Panc1 (cell line): ENCODE data around the gene ZBTB45. TPM values are rescaled to one million over a fixed set of nuclear protein-coding genes. Genes with fewer than 3 reads are reported as not detected.

Source experiments
- ATAC-seq: fragments of 200-7000 bp; cut with Tn5 transposase; 2 replicates; pipeline ENCODE4 v1.9.1; 2020; ENCODE audit warnings: mild to moderate bottlenecking, moderate library complexity
- Bru-seq: library from RNA; stranded (reverse); fragments of 400-500 nt; gene quantifications from one replicate; lab custom pipeline; 2021; lab: Mats Ljungman, UMichigan
- BruChase-seq, 2 experiments: library from RNA; stranded (reverse); fragments of 400-500 nt; gene quantifications; one replicate each; lab custom pipeline; 2021; lab: Mats Ljungman, UMichigan
- BruUV-seq: library from RNA; stranded (reverse); fragments of 400-500 nt; replicated peaks from 2 replicates; lab custom pipeline; 2021; lab: Mats Ljungman, UMichigan
- CTCF ChIA-PET: fragments of 300-600 bp; sonication (Branson Sonifier 250); formaldehyde crosslinking; loops from one replicate; lab custom pipeline; 2022; ENCODE audit warnings: antibody characterized with exemption; lab: Charles Lee
- POLR2A ChIA-PET: fragments of 300-600 bp; sonication (Branson Sonifier 250); formaldehyde crosslinking; loops from one replicate; lab custom pipeline; 2022; ENCODE audit warnings: antibody characterized with exemption; lab: Charles Lee
- DNase-seq: peaks from one replicate; pipeline ENCODE4 v3.0.0-alpha.2; 2010; ENCODE audit warnings: low read depth, low spot score
- H3K27ac ChIP-seq: 2 replicates; pipeline ENCODE4 v1.5.1; 2011; ENCODE audit warnings: mild to moderate bottlenecking, low read length, inconsistent platforms
- H3K27me3 ChIP-seq: fragments of 200-500 bp; sonication (Bioruptor generic); 2 replicates; pipeline ENCODE4 v1.6.0; 2014; ENCODE audit warnings: low read length, inconsistent platforms; ENCODE audit not compliant: control insufficient read depth, insufficient read depth
- H3K36me3 ChIP-seq: fragments of 200-500 bp; sonication (Bioruptor generic); 2 replicates; pipeline ENCODE4 v1.5.1; 2014; ENCODE audit warnings: inconsistent platforms, mild to moderate bottlenecking, low read length, moderate library complexity; ENCODE audit not compliant: control insufficient read depth, insufficient read depth
- H3K4me1 ChIP-seq: 2 replicates; pipeline ENCODE4 v1.5.1; 2011; ENCODE audit warnings: inconsistent platforms, mild to moderate bottlenecking, low read length, moderate library complexity; ENCODE audit not compliant: control insufficient read depth, insufficient read depth
- H3K4me3 ChIP-seq, 2 experiments: 2 replicates each; pipeline ENCODE4 v1.5.1; 2011 to 2012; ENCODE audit warnings: low read depth in 2 of 2, low read length in 2 of 2, mild to moderate bottlenecking in 2 of 2, inconsistent platforms in 1 of 2, moderate library complexity in 1 of 2
- H3K9me3 ChIP-seq: fragments of 200-500 bp; sonication (Bioruptor generic); 2 replicates; pipeline ENCODE4 v1.5.1; 2014; ENCODE audit warnings: low read depth, mild to moderate bottlenecking, inconsistent platforms, low read length, moderate library complexity; ENCODE audit not compliant: control insufficient read depth, insufficient read depth
- POLR2AphosphoS5 ChIP-seq: IDR thresholded peaks from 2 replicates; pipeline ENCODE4 v1.6.1; 2012; ENCODE audit warnings: mild to moderate bottlenecking, low read depth, low read length, moderate library complexity
- SIN3A ChIP-seq: IDR thresholded peaks from 2 replicates; pipeline ENCODE4 v1.6.1; 2012; ENCODE audit warnings: low read depth, mild to moderate bottlenecking, low read length, moderate library complexity, borderline replicate concordance; ENCODE audit not compliant: insufficient read depth
- TCF7L2 ChIP-seq: IDR thresholded peaks from 2 replicates; pipeline ENCODE4 v1.6.1; 2011; ENCODE audit warnings: mild to moderate bottlenecking, low read depth, low read length, inconsistent platforms
- in situ Hi-C: cut with HindIII; loops from 2 replicates; pipeline ENCODE4 v1.10.0; 2016; ENCODE audit warnings: low sequenced_read_pairs, low pct_unique_long_range_greater_than_20kb
- intact Hi-C: fragments of 100-400 bp; cut with micrococcal nuclease; formaldehyde crosslinking; loops from one replicate; pipeline ENCODE4 v1.10.0; 2022; ENCODE audit not compliant: unreplicated experiment
- long read RNA-seq: library from polyadenylated mRNA; unstranded; transcript quantifications from one replicate; pipeline ENCODE4 v2.0.0, GENCODE V29; 2021; ENCODE audit not compliant: unreplicated experiment
- polyA plus RNA-seq: library from polyadenylated mRNA; unstranded; fragments of >200 nt; gene quantifications from one replicate; pipeline ENCODE4 v1.2.1, GENCODE V29; 2012; ENCODE audit warnings: missing spikeins; ENCODE audit not compliant: insufficient read length
- total RNA-seq: library from RNA; stranded (reverse); gene quantifications from one replicate; pipeline ENCODE4 v1.2.1, GENCODE V29; 2021; ENCODE audit not compliant: unreplicated experiment
- TF ChIP-seq, protein P1 (sequence below): fragments of 450-650 bp; IDR thresholded peaks from 2 replicates; pipeline ENCODE4 v1.5.1; 2017; ENCODE audit warnings: mild to moderate bottlenecking
- TF ChIP-seq, protein P2 (sequence below), 2 experiments: IDR thresholded peaks; 2 replicates each; pipeline ENCODE4 v1.6.1; 2011 to 2012; ENCODE audit warnings: low read depth in 2 of 2, control low read depth in 1 of 2, low read length in 1 of 2, mild to moderate bottlenecking in 1 of 2, moderate library complexity in 1 of 2; ENCODE audit not compliant: insufficient read depth in 1 of 2

The ZBTB45 gene
- 24.7 TPM for total RNA-seq
- 33.6 TPM for polyA plus RNA-seq
- Bru-seq, nascent RNA, result percentile 76 among the genes with signal in this experiment
- percentile 87 among the genes with signal in this experiment for BruChase-seq, experiment 1, labeled RNA remaining after a 2-hour chase
- BruChase-seq, experiment 2, labeled RNA remaining after a 6-hour chase, result percentile 72 among the genes with signal in this experiment
- long read RNA-seq, partial matches to known transcripts, result 14 of 15 reads
- long read RNA-seq, other reads (novel, unspliced or antisense), result 0 of 15 reads

DNA sequence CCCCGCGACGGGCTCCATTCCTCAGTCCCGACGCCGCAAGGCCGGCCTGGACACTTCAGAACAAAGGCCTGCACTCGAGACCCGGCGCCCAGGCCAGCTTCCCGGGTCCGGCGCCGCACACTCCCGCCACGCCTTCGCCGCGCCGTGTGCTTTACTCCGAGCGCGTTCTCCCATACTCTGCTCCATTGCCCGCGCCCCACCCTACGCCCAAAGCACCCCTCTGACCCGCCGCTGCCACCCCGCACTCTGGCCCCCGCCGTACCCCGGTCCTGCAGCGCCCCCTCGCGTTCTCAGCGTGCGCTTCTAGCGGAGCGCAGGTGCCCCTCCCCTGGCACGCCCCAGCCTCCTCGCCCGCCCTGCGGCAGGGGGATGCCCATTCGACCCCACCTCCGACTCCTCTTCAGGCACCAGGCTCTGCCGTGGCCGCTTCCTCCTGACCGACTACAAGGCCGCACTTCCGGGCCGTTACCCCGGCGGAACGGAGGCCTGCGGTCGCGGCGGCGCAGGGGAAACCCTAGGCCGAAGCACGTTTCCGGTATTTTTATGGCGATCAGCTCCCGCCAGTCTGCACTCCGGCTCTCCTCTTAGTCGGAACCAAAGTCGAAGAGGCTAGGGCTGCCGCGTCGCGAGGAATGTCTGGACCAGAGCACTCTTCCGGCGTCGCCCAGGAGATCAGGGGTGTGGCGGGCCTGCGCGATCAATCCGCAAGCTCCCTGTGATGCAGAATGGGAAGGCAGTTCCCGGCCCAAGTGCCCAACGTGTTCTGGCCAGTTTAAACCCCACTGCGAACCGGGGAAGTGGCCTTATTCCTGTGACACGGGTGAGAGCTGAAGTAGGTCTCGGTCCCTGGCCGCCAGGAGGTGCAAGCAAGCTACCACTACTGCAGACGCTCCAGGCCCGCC, at the start of gene ZBTB45:
Gene ZBTB45 (minus strand): TSS at position 456 of the 902 bp plus-strand sequence. CDS start 2,137 bp downstream, outside the sequence.
- TSS peak; percentile 95 for BruUV-seq
- ATAC-seq (peak; percentile 89), DNase-seq (peak; percentile 95)
- in situ Hi-C loops, result no loop called here
- Histone ChIP-seq H3K4me3 (peak within 1 kb of the TSS; percentile 72 to 98), H3K27ac (peak within 1 kb of the TSS; percentile 99), H3K27me3 (no peaks in the 10 kb centered on the region), H3K9me3 (no peaks in the 10 kb centered on the region), H3K4me1 (peaks cover 30% of the 10 kb centered on the region), H3K36me3 (peaks cover 2% of the 10 kb centered on the region; the same call in 1 of the 2 replicates)
- ChIA-PET POLR2A (interaction anchor here (0.5 to 1.6 kb wide), 4 partner anchors 9 to 157 kb away, joined by 3 to 7 read pairs (median 4); partner anchors contain the start of gene TRIM28), CTCF (interaction anchor here (0.5 to 3.0 kb wide), 7 partner anchors 14 to 172 kb away, joined by 3 to 11 read pairs (median 7); partner anchors contain the start of genes CHMP2A and TRIM28)
- TF ChIP-seq SIN3A, result peak; percentile 93; the same call in 1 of the 2 replicates
- peak; percentile 94 for TF ChIP-seq POLR2AphosphoS5
- TF ChIP-seq, protein P1, sequence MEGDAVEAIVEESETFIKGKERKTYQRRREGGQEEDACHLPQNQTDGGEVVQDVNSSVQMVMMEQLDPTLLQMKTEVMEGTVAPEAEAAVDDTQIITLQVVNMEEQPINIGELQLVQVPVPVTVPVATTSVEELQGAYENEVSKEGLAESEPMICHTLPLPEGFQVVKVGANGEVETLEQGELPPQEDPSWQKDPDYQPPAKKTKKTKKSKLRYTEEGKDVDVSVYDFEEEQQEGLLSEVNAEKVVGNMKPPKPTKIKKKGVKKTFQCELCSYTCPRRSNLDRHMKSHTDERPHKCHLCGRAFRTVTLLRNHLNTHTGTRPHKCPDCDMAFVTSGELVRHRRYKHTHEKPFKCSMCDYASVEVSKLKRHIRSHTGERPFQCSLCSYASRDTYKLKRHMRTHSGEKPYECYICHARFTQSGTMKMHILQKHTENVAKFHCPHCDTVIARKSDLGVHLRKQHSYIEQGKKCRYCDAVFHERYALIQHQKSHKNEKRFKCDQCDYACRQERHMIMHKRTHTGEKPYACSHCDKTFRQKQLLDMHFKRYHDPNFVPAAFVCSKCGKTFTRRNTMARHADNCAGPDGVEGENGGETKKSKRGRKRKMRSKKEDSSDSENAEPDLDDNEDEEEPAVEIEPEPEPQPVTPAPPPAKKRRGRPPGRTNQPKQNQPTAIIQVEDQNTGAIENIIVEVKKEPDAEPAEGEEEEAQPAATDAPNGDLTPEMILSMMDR, result peak; percentile 95
- TF ChIP-seq, protein P2, sequence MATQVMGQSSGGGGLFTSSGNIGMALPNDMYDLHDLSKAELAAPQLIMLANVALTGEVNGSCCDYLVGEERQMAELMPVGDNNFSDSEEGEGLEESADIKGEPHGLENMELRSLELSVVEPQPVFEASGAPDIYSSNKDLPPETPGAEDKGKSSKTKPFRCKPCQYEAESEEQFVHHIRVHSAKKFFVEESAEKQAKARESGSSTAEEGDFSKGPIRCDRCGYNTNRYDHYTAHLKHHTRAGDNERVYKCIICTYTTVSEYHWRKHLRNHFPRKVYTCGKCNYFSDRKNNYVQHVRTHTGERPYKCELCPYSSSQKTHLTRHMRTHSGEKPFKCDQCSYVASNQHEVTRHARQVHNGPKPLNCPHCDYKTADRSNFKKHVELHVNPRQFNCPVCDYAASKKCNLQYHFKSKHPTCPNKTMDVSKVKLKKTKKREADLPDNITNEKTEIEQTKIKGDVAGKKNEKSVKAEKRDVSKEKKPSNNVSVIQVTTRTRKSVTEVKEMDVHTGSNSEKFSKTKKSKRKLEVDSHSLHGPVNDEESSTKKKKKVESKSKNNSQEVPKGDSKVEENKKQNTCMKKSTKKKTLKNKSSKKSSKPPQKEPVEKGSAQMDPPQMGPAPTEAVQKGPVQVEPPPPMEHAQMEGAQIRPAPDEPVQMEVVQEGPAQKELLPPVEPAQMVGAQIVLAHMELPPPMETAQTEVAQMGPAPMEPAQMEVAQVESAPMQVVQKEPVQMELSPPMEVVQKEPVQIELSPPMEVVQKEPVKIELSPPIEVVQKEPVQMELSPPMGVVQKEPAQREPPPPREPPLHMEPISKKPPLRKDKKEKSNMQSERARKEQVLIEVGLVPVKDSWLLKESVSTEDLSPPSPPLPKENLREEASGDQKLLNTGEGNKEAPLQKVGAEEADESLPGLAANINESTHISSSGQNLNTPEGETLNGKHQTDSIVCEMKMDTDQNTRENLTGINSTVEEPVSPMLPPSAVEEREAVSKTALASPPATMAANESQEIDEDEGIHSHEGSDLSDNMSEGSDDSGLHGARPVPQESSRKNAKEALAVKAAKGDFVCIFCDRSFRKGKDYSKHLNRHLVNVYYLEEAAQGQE (IDR thresholded peaks at IDR 0.05; ENCODE audit: insufficient read depth in 1 of 2, low read depth in 2 of 2, low read length in 1 of 2), result peak in 1 of 2 experiments; percentile 78; a peak in 1 of 4 replicates
- peak; percentile 59; the same call in 1 of the 2 replicates for TF ChIP-seq TCF7L2
- intact Hi-C loops, result loop anchor here (1.0 kb wide), 1 partner anchor 36 kb away; the partner anchor contains the start of gene CHMP2A

DNA sequence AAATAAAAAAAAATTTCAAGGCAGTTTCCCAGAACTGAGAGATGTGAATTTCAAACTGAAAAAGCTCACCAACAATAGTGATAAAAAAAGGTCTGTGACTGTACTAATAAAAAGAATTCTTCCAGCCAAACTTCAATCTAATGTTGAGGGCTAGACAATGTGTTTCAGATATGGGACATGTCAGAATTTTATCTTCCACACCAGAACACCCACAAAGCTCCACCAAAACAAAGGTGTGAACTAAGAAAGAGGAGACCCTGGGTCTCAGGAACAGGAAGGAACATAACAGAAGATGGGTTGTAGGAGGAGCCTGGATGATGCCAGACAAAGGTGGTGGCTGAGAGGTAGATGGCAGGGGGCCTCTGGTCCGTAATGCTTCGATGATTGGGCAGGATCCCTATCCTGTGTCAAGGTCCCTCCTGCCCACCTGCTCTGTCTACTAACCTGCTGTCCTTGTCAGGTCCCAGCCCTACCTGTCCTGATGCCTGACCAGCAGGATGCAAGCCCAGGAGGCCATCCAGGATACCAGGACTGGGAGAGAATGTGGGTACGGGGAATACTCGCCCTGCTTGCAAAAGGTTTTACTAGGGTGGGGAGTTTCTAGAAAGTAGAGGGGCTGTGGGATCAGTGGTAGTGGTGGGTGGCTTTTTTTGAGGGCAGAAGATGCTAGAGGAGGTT, 49.0 kb upstream of the ZBTB45 start:
- intact Hi-C loops (no loop called here), in situ Hi-C loops (no loop called here)
- ChIA-PET POLR2A (no interaction called here), CTCF (no interaction called here)
- Histone ChIP-seq H3K4me1 (peaks cover 5% of the 10 kb centered on the region; the same call in 1 of the 2 replicates), H3K27ac (no peak overlapping the region), H3K4me3 (no peak overlapping the region), H3K36me3 (no peaks in the 10 kb centered on the region), H3K27me3 (no peaks in the 10 kb centered on the region), H3K9me3 (no peaks in the 10 kb centered on the region)
- 0 out of 2 replicates have a peak, but pooled peaks have one; percentile 32 for TF ChIP-seq POLR2AphosphoS5
- TF ChIP-seq, protein P1, result no peak
- ATAC-seq (no peak), DNase-seq (no peak)
- TSS peak; percentile 33 for BruUV-seq
